RWPE1 (cell line): Measurements from ENCODE around the gene MED27.
A peak's percentile ranks its signal among the peaks of the same experiment; 100 is the strongest.

Experiments used
- CTCF ChIA-PET: fragments of 350-600 bp; sonication (Branson Sonifier 250); formaldehyde crosslinking; extraction: SDS; loops from one replicate; lab custom pipeline; 2021; lab: Yijun Ruan, JAX
- POLR2A ChIA-PET: fragments of 400-600 bp; formaldehyde crosslinking; extraction: SDS; loops from one replicate; lab custom pipeline; 2020; ENCODE audit warnings: antibody characterized with exemption; ENCODE audit not compliant: low non-redundant PET; lab: Yijun Ruan, JAX
- DNase-seq: peaks from one replicate; pipeline ENCODE4 v3.0.0; 2012; ENCODE audit warnings: low spot score
- H3K27ac ChIP-seq: fragments of 450-650 bp; 2 replicates; pipeline ENCODE4 v1.5.1; 2017
- TF ChIP-seq, protein P1 (sequence below): fragments of 450-650 bp; conservative IDR thresholded peaks from 2 replicates; pipeline ENCODE4 v1.5.1; 2017; ENCODE audit warnings: low read depth, mild to moderate bottlenecking

Gene MED27

DNA sequence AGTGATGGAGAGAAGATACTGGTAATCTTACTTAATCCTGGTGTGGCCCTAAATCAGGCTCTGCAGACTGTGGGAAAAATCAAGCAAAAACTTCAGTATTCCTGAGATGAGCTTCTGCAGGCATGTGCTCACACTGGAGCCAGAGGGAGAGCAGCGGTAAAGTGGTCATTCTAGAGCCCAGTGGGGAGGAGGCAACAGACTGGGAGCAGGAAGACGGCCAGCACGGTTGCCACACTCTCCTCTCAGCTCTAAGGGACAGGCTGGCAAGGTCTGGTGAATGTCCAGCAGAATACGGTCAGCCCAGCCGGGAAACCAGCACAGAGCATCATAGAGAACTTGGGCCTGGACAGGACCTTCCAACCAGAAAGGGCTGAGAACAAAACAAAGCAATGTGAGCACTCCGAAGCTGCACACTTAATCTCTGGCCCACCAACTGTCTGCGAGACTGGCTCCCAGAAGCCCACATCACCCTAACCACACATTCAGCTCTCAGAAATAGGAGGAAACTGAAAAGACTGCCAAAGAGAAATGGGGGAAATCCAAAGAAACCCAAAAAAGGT is 30.3 kb downstream of the MED27 start:
- TF ChIP-seq, protein P1, sequence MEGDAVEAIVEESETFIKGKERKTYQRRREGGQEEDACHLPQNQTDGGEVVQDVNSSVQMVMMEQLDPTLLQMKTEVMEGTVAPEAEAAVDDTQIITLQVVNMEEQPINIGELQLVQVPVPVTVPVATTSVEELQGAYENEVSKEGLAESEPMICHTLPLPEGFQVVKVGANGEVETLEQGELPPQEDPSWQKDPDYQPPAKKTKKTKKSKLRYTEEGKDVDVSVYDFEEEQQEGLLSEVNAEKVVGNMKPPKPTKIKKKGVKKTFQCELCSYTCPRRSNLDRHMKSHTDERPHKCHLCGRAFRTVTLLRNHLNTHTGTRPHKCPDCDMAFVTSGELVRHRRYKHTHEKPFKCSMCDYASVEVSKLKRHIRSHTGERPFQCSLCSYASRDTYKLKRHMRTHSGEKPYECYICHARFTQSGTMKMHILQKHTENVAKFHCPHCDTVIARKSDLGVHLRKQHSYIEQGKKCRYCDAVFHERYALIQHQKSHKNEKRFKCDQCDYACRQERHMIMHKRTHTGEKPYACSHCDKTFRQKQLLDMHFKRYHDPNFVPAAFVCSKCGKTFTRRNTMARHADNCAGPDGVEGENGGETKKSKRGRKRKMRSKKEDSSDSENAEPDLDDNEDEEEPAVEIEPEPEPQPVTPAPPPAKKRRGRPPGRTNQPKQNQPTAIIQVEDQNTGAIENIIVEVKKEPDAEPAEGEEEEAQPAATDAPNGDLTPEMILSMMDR: no peak
- DNase-seq: no peak
- H3K27ac ChIP-seq: no peak overlapping the region
- ChIA-PET POLR2A (no interaction called here), CTCF (interaction anchor here (0.6 kb wide), 1 partner anchor 8 kb away, joined by 3 read pairs; no protein-coding TSS in a partner anchor)

DNA sequence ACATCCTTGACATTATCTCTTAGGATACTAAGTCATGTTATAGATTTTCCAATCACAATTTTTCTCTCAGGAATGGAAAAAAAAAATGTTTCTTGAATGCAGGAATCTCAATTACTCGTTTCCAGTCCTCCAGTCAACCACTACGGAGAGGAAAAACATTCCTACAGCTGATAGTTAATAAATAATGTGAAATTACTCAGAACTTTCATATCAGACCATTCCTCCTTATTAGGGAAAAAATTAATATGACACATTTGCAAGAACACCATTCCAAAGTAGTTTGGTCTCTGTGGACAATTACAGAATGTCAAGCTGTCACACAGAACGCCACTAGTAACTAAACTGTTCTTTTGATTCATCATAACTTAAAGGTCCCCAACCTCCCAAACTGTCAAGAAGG is 31.5 kb downstream of the MED27 start:
- ChIA-PET CTCF (interaction anchor here (0.6 kb wide), 1 partner anchor 47 kb away, joined by 3 read pairs; no protein-coding TSS in a partner anchor), POLR2A (no interaction called here)
- TF ChIP-seq, protein P1: no peak
- no peak for DNase-seq
- no peak overlapping the region for H3K27ac ChIP-seq

- no peak overlapping the region for H3K27ac ChIP-seq
- ChIA-PET CTCF (interaction anchor here (0.6 kb wide), 1 partner anchor 123 kb away, joined by 5 read pairs; no protein-coding TSS in a partner anchor), POLR2A (no interaction called here)
- TF ChIP-seq, protein P1: no peak
- no peak for DNase-seq
Measured at GRCh38 chr9:132046456-132046855, 33.2 kb downstream of the MED27 start.

GRCh38 chr9:132044176-132044875 is 35.3 kb downstream of the MED27 start:
- TF ChIP-seq, protein P1: no peak
- no peak overlapping the region for H3K27ac ChIP-seq
- ChIA-PET CTCF (no interaction called here), POLR2A (no interaction called here)
- no peak for DNase-seq

DNA sequence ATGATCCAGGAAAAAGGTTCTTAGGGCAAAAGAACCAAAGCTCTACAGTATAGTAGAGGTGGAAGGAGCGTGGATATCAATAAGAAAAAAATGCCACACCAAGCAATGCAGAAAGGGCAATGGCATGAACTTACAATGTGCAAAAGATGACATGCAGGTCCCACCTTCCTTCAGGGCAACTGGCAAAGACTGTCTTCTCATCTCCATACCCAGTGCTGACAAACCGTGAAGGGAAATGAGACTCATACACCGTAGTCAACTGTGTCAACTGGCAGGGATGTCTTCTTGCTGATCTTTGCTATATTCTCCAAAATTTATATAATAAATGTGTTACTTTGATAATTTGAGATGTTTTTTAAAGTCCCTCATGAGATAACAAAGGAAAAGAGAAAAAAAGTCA is 36.0 kb downstream of the MED27 start:
- no peak overlapping the region for H3K27ac ChIP-seq
- TF ChIP-seq, protein P1: no peak
- DNase-seq: no peak
- ChIA-PET CTCF (no interaction called here), POLR2A (no interaction called here)

DNA sequence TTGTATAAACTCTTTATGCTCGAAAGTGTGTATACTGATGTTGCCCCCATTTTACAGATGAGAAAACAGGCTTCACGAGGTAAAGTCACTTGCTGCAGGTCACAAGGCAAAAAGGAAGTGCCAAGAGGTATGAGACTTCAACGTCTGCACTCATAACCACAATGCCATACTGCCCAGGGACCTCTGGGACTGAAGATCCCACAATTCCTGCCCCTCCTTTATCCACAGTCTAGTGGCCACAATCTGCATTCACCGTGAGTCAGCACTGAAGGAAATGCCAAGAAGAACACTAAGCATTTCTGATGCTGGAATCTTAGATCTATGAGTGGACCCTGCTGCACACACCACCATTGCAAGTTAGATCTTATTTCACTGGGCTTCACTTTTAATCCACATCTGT is 37.3 kb downstream of the MED27 start:
- no peak overlapping the region for H3K27ac ChIP-seq
- TF ChIP-seq, protein P1: no peak
- DNase-seq: peak; percentile 81
- ChIA-PET POLR2A (no interaction called here), CTCF (interaction anchor here (0.5 to 0.6 kb wide), 2 partner anchors 7 to 48 kb away, joined by 3 read pairs; no protein-coding TSS in a partner anchor)
